Liver (tissue), 9 donors: ENCODE data around the gene NEK1. TPM values are rescaled to one million over a fixed set of nuclear protein-coding genes. Genes with fewer than 3 reads are reported as not detected.

Experiments
- DNase-seq: peaks from one replicate; pipeline ENCODE4 v3.0.0-alpha.2; 2017; ENCODE audit warnings: low spot score
- H3K27ac ChIP-seq, 2 donors: one replicate each; pipeline ENCODE4 v1.7.0; 2013; ENCODE audit warnings: inconsistent platforms in 2 of 2, low read length in 2 of 2, control low read depth in 1 of 2, low read depth in 1 of 2, mild to moderate bottlenecking in 1 of 2
- H3K27me3 ChIP-seq, 4 donors: one replicate each; pipeline versions ENCODE4 v1.6.1 to v1.7.0; 2013; ENCODE audit warnings: low read length in 3 of 4, inconsistent platforms in 1 of 4, mild to moderate bottlenecking in 1 of 4, moderate library complexity in 1 of 4; ENCODE audit not compliant: control insufficient read depth in 4 of 4, insufficient read depth in 4 of 4
- H3K36me3 ChIP-seq, 4 donors: one replicate each; pipeline versions ENCODE4 v1.6.1 to v1.7.0; 2013; ENCODE audit warnings: low read length in 3 of 4, mild to moderate bottlenecking in 3 of 4, low read depth in 1 of 4, moderate library complexity in 1 of 4; ENCODE audit not compliant: control insufficient read depth in 4 of 4, insufficient read depth in 3 of 4
- H3K4me1 ChIP-seq, 4 donors: one replicate each; pipeline versions ENCODE4 v1.6.1 to v1.7.0; 2013; ENCODE audit warnings: low read length in 3 of 4, mild to moderate bottlenecking in 3 of 4, moderate library complexity in 1 of 4; ENCODE audit not compliant: control insufficient read depth in 4 of 4, insufficient read depth in 4 of 4
- H3K4me3 ChIP-seq, 3 donors: one replicate each; pipeline versions ENCODE4 v1.6.1 to v1.7.0; 2013; ENCODE audit warnings: low read length in 3 of 3, control low read depth in 1 of 3, low read depth in 1 of 3, mild to moderate bottlenecking in 1 of 3
- H3K9ac ChIP-seq, 2 donors: one replicate each; pipeline ENCODE4 v1.7.0; 2013; ENCODE audit warnings: low read length in 2 of 2, mild to moderate bottlenecking in 2 of 2, moderate library complexity in 2 of 2, control low read depth in 1 of 2, low read depth in 1 of 2
- H3K9me3 ChIP-seq, 4 donors: one replicate each; pipeline versions ENCODE4 v1.6.1 to v1.7.0; 2013; ENCODE audit warnings: low read length in 3 of 4; ENCODE audit not compliant: control insufficient read depth in 4 of 4
- ATF3 ChIP-seq: IDR thresholded peaks from 2 replicates; pipeline ENCODE4 v1.6.1; 2016; ENCODE audit warnings: antibody characterized with exemption
- CTCF ChIP-seq: fragments of 150-350 bp; IDR thresholded peaks from 2 replicates; pipeline ENCODE4 v1.5.1; 2017; ENCODE audit warnings: improper control_type of control experiment, low read depth, low read length; ENCODE audit not compliant: missing input control
- EGR1 ChIP-seq, 2 donors: IDR thresholded peaks; 2 replicates each; pipeline ENCODE4 v1.6.1; 2016 to 2018; ENCODE audit warnings: antibody characterized with exemption in 2 of 2, low read depth in 2 of 2
- FOXA1 ChIP-seq: IDR thresholded peaks from 2 replicates; pipeline ENCODE4 v1.6.1; 2016; ENCODE audit warnings: antibody characterized with exemption
- FOXA2 ChIP-seq: IDR thresholded peaks from 2 replicates; pipeline ENCODE4 v1.6.1; 2016; ENCODE audit warnings: antibody characterized with exemption
- GABPA ChIP-seq, 2 donors: IDR thresholded peaks in 1 of 2; conservative IDR thresholded peaks in 1 of 2; 2 replicates each; pipeline ENCODE4 v1.6.1; 2016; ENCODE audit warnings: antibody characterized with exemption in 2 of 2, mild to moderate bottlenecking in 1 of 2, moderate library complexity in 1 of 2
- HNF4G ChIP-seq: IDR thresholded peaks from 2 replicates; pipeline ENCODE4 v1.6.1; 2016; ENCODE audit warnings: antibody characterized with exemption
- JUND ChIP-seq, 2 donors: IDR thresholded peaks; 2 replicates each; pipeline ENCODE4 v1.6.1; 2016; ENCODE audit warnings: antibody characterized with exemption in 2 of 2
- MAX ChIP-seq: IDR thresholded peaks from 2 replicates; pipeline ENCODE4 v1.6.1; 2016; ENCODE audit warnings: antibody characterized with exemption
- NR2F2 ChIP-seq: IDR thresholded peaks from 2 replicates; pipeline ENCODE4 v1.6.1; 2016; ENCODE audit warnings: antibody characterized with exemption
- RAD21 ChIP-seq, 2 donors: IDR thresholded peaks; 2 replicates each; pipeline ENCODE4 v1.6.1; 2016; ENCODE audit warnings: antibody characterized with exemption in 2 of 2, mild to moderate bottlenecking in 2 of 2
- REST ChIP-seq: IDR thresholded peaks from 2 replicates; pipeline ENCODE4 v1.6.1; 2016; ENCODE audit warnings: antibody characterized with exemption, mild to moderate bottlenecking
- SP1 ChIP-seq: IDR thresholded peaks from 2 replicates; pipeline ENCODE4 v1.6.1; 2018; ENCODE audit warnings: antibody characterized with exemption, mild to moderate bottlenecking
- YY1 ChIP-seq: IDR thresholded peaks from 2 replicates; pipeline ENCODE4 v1.6.1; 2016; ENCODE audit warnings: antibody characterized with exemption, mild to moderate bottlenecking
- ZBTB33 ChIP-seq: IDR thresholded peaks from 2 replicates; pipeline ENCODE4 v1.6.1; 2016; ENCODE audit warnings: antibody characterized with exemption
- WGBS: extraction: QIAGEN DNeasy Blood & Tissue Kit; methylation state at CpG from one replicate; pipeline ENCODE4 v1.1.7; 2013; 5-methylcytosine and 5-hydroxymethylcytosine counted together
- polyA plus RNA-seq, 2 donors: library from polyadenylated mRNA; stranded (reverse) in 1 of 2; unstranded in 1 of 2; fragments of 200-250 nt in 1 of 2; fragments of >200 nt in 1 of 2; fragmentation: Nextera tagmentation in 1 of 2; extraction: Ambion mirVana in 1 of 2; gene quantifications; one replicate each; pipeline versions ENCODE4 v1.2.1 to v1.2.3, GENCODE V29; 2013 to 2015
- total RNA-seq, 2 donors: library from RNA; depleted of rRNA; stranded (reverse); fragments of >200 nt; gene quantifications; one replicate each; pipeline ENCODE4 v1.2.3, GENCODE V29; 2014
- donor health status: healthy.
- donor health status: healthy.
- donor health status: healthy.
- donor health status: healthy.
- donor health status: healthy.

NEK1 gene
- total and polyA plus RNA-seq, 4 donors = 1.8 to 10.2 (median 5.3) TPM

- 5% methylated on average over 9 of the region's 9 CpGs for WGBS
These were observed 782 bp upstream of the NEK1 start for GRCh38 chr4:169612871-169613859.

GRCh38 chr4:169611157-169611556, 1.2 kb downstream of the NEK1 start:
- WGBS = 16% methylated on average over 4 of the region's 4 CpGs
- H3K27ac ChIP-seq = no peak overlapping the region
- H3K4me3 ChIP-seq = no peak overlapping the region
- H3K27me3 ChIP-seq = no peaks in the 10 kb centered on the region
- H3K4me1 ChIP-seq = peaks cover 2 to 23% (median 13%) of the 10 kb centered on the region in 4 donors
- H3K36me3 ChIP-seq = no peaks in the 10 kb centered on the region
- DNase-seq = no peak
- H3K9me3 ChIP-seq = no peaks in the 10 kb centered on the region
- peak overlapping the region in 1 of 2 donors; percentile 12 for H3K9ac ChIP-seq
- TF ChIP-seq RAD21 (IDR thresholded peaks at IDR 0.05) (no peak), SP1 (no peak), NR2F2 (no peak), EGR1 (IDR thresholded peaks at IDR 0.05; ENCODE audit: low read depth in 2 of 2) (no peak), ATF3 (no peak), GABPA (IDR thresholded peaks at IDR 0.05 in 1 of 2, conservative IDR thresholded peaks at IDR 0.05 in 1 of 2) (no peak), FOXA2 (no peak), ZBTB33 (no peak), REST (no peak), YY1 (no peak), JUND (IDR thresholded peaks at IDR 0.05) (no peak), MAX (no peak), FOXA1 (no peak)

More at GRCh38 chr4:169612871-169613859, 782 bp upstream of the NEK1 start:
- H3K27ac ChIP-seq = peak overlapping the region; percentile 93 to 99
- no peaks in the 10 kb centered on the region for H3K9me3 ChIP-seq
- H3K27me3 ChIP-seq = no peaks in the 10 kb centered on the region
- TF ChIP-seq JUND (IDR thresholded peaks at IDR 0.05) (no peak), MAX (peak; percentile 12), CTCF (peak; percentile 47), RAD21 (IDR thresholded peaks at IDR 0.05) (peak; percentile 87 to 91), HNF4G (no peak), YY1 (peak; percentile 15), SP1 (peak; percentile 11)
- H3K36me3 ChIP-seq = no peaks in the 10 kb centered on the region
- peak overlapping the region in 2 of 3 donors; percentile 69 to 78 for H3K4me3 ChIP-seq
- H3K9ac ChIP-seq = peak overlapping the region; percentile 23 to 70
- DNase-seq = peak; percentile 79
- peaks cover 2 to 23% (median 13%) of the 10 kb centered on the region in 4 donors for H3K4me1 ChIP-seq
